Heart right ventricle (tissue), 16 donors: ENCODE results near the gene EIF4B. TPM values are rescaled to one million over a fixed set of nuclear protein-coding genes. Genes with fewer than 3 reads are reported as not detected.

Experiments used
- ATAC-seq, 8 donors: fragments of 200-7000 bp; cut with Tn5 transposase; one replicate each; pipeline ENCODE4 v1.9.1; 2020; ENCODE audit warnings: mild to moderate bottlenecking in 8 of 8, moderate library complexity in 8 of 8, moderate number of reproducible peaks in 1 of 8
- DNase-seq, 2 donors: peaks; one replicate each; pipeline ENCODE4 v3.0.0-alpha.2; 2020
- H3K27ac ChIP-seq, 10 donors: fragments of 200-600 bp; sonication (generic) in 2 of 10; one replicate each; pipeline versions ENCODE4 v1.5.0 to v1.8.0; 2020 to 2022; ENCODE audit warnings: mild to moderate bottlenecking in 3 of 10
- H3K27me3 ChIP-seq, 7 donors: fragments of 200-600 bp; one replicate each; pipeline ENCODE4 v1.8.0; 2021 to 2022; ENCODE audit warnings: mild to moderate bottlenecking in 2 of 7
- H3K36me3 ChIP-seq, 9 donors: fragments of 200-600 bp; sonication (generic) in 1 of 9; one replicate each; pipeline versions ENCODE4 v1.5.0 to v1.8.0; 2020 to 2022; ENCODE audit warnings: mild to moderate bottlenecking in 2 of 9
- H3K4me1 ChIP-seq, 9 donors: fragments of 200-600 bp; sonication (generic) in 1 of 9; one replicate each; pipeline versions ENCODE4 v1.5.0 to v1.8.0; 2020 to 2022; ENCODE audit warnings: mild to moderate bottlenecking in 4 of 9
- H3K4me3 ChIP-seq, 10 donors: fragments of 200-600 bp; sonication (generic) in 2 of 10; one replicate each; pipeline versions ENCODE4 v1.5.0 to v1.8.0; 2020 to 2022; ENCODE audit warnings: mild to moderate bottlenecking in 7 of 10, moderate library complexity in 2 of 10
- H3K9me3 ChIP-seq, 11 donors: fragments of 200-600 bp in 10 of 11; sonication (generic) in 2 of 11; one replicate each; pipeline versions ENCODE4 v1.5.0 to v1.8.0; 2013 to 2022; ENCODE audit warnings: mild to moderate bottlenecking in 2 of 11, control low read depth in 1 of 11, moderate library complexity in 1 of 11
- WGBS, 2 donors: extraction: QIAGEN DNeasy Blood & Tissue Kit; methylation state at CpG; one replicate each; pipeline ENCODE4 v1.1.7; 2013; ENCODE audit warnings: inconsistent platforms in 1 of 2; 5-methylcytosine and 5-hydroxymethylcytosine counted together
- intact Hi-C, 10 donors: fragments of 100-400 bp; cut with DNase I; formaldehyde crosslinking; loops; one replicate each; pipeline versions ENCODE4 v1.11.1 to v1.14.2; 2022
- polyA plus RNA-seq, 2 donors: library from polyadenylated mRNA; stranded (reverse); fragments of 200-250 nt; gene quantifications; one replicate each; pipeline ENCODE4 v1.2.3, GENCODE V29; 2013
- total RNA-seq, 10 donors: library from RNA; stranded (reverse); fragmentation: NEBNext Ultra II Directional in 3 of 10; extraction: Animal tissue kit (Norgen Biotek cat#: 25700) in 3 of 10; gene quantifications; one replicate each; pipeline versions ENCODE4 v1.2.1 to v1.2.4, GENCODE V29; 2021 to 2023
- TF ChIP-seq, protein P1 (sequence below), 9 donors: fragments of 200-600 bp; sonication (generic) in 2 of 9; IDR thresholded peaks; one replicate each; pipeline versions ENCODE4 v1.5.0 to v1.8.0; 2021 to 2022; ENCODE audit warnings: antibody characterized with exemption in 9 of 9, mild to moderate bottlenecking in 5 of 9, moderate library complexity in 1 of 9
- donor health status: Arrhythmogenic right ventricular cardiomyopathy.
- donor health status: ischemic (EF 13 %, LVEDD 7.1; RV severe dilation, severe dysfunction).
- donor health status: healthy with polysubstance abuse.
- donor health status: DM: no; HTN: yes; CAD: no.
- donor health status: DM: no; HTN: no; CAD: no.
- donor health status: ischemic (EF 25% LVEDD 6.9; RV normal size, moderate dysfunction).
- donor health status: ischemic (EF 25% LVEDD 5.7; RV mildly dilated, moderate dysfunction).
- donor health status: healthy.
- donor health status: DM: yes; HTN: yes; CAD: no.
- donor health status: Ischemic cardiomyopathy.
- donor health status: ischemic (EF 35%, LVEDD 5.7; RV mildly dilated, moderate dysfunction).
- donor health status: nonischemic (EF 11% LVEDD 7.7; RV severe dilation, severe dysfunction).
- donor health status: DM: yes; HTN: yes; CAD: no.
- donor health status: PGD.
- donor health status: ischemic (EF 29% LVEDD 5.4; RV normal size, mild dysfunction).
- donor health status: nonischemic (EF 23%, LVEDD 6.1; RV moderate dilation, normal function).

The EIF4B gene
- total and polyA plus RNA-seq, 12 donors, result 53.2 to 477 (median 423) TPM

DNA sequence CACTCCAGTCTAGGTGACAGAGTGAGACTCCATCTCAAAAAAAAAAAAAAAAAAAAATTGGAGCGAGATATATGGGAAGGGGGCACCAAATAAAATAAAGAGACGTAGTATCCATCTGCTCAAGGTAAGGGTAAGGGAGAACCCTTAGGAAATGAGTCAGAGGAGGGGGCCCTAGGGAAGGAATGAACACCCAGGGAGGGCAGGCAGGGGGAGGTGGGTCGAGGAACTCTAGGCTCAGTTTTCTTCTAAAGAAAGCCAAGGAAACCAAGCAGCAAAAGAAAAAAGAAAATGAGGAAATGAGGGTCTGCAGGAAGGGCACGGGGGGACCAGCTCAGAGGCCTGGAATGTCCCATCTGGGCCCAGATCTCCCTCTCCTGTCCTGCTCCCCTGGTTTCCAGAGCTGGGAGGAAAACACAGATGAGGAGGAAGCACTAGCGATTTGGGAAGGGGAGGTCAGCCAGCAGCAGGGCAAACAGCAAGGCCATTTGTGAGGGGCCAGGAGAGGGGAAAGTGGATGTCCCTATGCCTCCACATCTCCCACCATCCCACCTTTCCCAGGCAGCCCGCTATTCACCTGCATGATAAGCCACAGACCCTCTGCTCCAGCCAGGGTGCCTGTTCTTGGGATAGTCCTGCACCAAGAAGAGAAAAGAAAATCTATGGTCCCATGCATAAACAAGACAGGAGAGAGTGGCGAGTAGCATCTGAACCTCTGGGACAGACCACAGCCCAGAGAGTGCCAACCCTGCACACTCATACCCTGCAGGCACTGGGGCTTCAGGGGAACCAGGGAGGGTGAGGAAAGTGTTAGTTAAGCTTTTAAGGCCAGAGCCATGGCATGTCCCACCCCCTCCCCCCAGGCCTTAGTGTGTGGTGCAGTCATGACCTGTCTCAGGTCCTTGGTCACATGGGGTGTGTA, 61.1 kb downstream of the EIF4B start:
- intact Hi-C loops, result loop anchor here (2.0 to 10.0 kb wide), 5 partner anchors 31 to 130 kb away; partner anchors contain the start of gene SOAT2 (in 2 of the 10)
- H3K4me1 ChIP-seq, result peaks cover 63 to 100% (median 87%) of the 10 kb centered on the region in 9 donors
- no peaks in the 10 kb centered on the region for H3K27me3 ChIP-seq
- DNase-seq, result no peak
- TF ChIP-seq, protein P1, sequence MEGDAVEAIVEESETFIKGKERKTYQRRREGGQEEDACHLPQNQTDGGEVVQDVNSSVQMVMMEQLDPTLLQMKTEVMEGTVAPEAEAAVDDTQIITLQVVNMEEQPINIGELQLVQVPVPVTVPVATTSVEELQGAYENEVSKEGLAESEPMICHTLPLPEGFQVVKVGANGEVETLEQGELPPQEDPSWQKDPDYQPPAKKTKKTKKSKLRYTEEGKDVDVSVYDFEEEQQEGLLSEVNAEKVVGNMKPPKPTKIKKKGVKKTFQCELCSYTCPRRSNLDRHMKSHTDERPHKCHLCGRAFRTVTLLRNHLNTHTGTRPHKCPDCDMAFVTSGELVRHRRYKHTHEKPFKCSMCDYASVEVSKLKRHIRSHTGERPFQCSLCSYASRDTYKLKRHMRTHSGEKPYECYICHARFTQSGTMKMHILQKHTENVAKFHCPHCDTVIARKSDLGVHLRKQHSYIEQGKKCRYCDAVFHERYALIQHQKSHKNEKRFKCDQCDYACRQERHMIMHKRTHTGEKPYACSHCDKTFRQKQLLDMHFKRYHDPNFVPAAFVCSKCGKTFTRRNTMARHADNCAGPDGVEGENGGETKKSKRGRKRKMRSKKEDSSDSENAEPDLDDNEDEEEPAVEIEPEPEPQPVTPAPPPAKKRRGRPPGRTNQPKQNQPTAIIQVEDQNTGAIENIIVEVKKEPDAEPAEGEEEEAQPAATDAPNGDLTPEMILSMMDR (IDR thresholded peaks at IDR 0.05), result no peak
- no peak overlapping the region for H3K4me3 ChIP-seq
- no peaks in the 10 kb centered on the region for H3K9me3 ChIP-seq
- H3K27ac ChIP-seq, result peak overlapping the region in 6 of 10 donors; percentile 37 to 88 (median 79)
- WGBS, 2 donors, result 67 to 73% methylated on average over 7 of the region's 7 CpGs
- peaks cover 0 to 88% (median 25%) of the 10 kb centered on the region in 9 donors for H3K36me3 ChIP-seq
- ATAC-seq, result no peak

DNA sequence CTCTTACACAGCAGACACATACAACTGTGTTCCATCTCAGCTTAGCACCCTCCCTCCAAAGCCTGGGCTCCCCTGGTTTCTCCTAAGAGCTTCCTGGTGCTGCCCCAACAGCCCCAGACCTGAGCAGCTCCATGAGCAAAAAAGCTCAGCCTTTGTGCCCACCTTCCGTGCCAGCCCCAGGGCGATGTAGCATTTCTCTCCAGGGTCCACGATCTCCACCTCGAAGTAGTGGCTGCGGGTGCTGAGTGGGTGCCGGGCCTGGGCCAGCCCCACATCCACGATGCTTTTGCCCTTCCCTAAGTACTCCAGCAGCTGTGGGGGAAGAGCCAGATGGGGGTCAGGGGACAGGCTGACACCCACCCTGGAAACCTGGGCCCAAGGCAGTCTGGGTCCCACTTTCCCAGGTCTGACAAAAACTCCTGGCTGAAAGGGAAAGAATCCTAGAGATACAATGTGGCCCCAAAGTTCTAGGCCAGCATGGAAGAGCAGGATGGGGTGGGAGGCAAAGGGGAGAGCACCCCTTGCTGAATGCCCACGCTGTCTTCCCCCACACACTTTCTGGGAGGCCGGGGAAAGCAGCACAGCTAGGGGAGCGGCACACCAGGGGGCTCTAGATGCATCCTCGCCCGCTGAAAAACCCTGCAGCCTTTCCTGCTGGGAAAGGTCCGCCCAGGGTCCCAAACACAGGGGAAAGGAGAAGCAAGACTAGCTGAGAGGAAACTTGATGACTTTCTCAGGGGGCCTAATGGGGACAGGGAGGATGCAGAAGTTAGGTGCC, 61.9 kb downstream of the EIF4B start:
- ATAC-seq (no peak), DNase-seq (no peak)
- H3K27ac ChIP-seq, result peak overlapping the region in 9 of 10 donors; percentile 37 to 89 (median 71)
- peaks cover 0 to 84% (median 19%) of the 10 kb centered on the region in 9 donors for H3K36me3 ChIP-seq
- H3K9me3 ChIP-seq, result no peaks in the 10 kb centered on the region
- 82 to 84% methylated on average over 13 of the region's 13 CpGs for WGBS, 2 donors
- TF ChIP-seq, protein P1 (IDR thresholded peaks at IDR 0.05), result no peak
- no peaks in the 10 kb centered on the region for H3K27me3 ChIP-seq
- no peak overlapping the region for H3K4me3 ChIP-seq
- intact Hi-C loops, result loop anchor here (2.0 to 10.0 kb wide), 5 partner anchors 31 to 129 kb away; partner anchors contain the start of gene SOAT2 (in 2 of the 10)
- H3K4me1 ChIP-seq, result peaks cover 61 to 100% (median 87%) of the 10 kb centered on the region in 9 donors

DNA sequence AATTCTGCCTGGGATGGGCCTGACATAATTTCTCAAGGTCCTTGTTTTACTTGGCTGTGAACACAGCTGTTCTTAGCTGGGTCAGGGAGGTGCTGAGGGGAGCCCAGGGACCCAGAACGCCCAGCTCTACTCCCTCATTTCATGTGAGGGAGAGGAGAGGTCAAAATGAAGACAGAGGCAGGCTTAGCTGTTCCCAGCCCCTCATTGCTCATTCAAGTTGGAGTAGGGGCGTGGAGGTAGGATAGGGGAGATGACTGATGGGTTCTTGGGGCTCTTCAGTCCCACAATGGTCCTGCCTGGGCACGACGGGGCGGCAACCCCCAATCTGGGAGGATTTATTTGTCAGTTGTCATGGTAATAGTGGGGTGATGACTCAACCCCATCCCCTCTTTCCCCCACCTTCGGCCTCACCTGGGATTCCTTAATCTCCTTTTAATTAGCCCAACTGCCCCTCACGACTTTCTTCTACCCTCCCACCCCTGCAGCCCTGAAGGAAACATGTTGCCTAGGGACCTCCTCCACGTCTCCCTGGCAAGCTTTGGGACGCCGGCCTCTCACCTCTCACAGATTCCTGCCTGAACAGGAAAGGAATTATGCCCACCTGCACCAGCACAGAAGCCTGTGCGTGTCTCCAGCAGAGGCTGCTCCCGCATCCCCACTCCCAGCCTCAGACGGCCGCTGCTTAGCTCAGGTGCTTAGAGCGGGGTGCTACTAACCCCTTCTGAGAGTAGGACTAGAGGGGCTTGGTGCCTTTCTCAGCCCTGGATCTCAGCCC, 62.7 kb downstream of the EIF4B start:
- H3K4me3 ChIP-seq, result no peak overlapping the region
- peaks cover 58 to 100% (median 85%) of the 10 kb centered on the region in 9 donors for H3K4me1 ChIP-seq
- no peaks in the 10 kb centered on the region for H3K27me3 ChIP-seq
- H3K27ac ChIP-seq, result peak overlapping the region; percentile 4 to 89 (median 65)
- 72 to 78% methylated on average over 15 of the region's 15 CpGs for WGBS, 2 donors
- intact Hi-C loops, result loop anchor here (5.0 to 10.0 kb wide), 4 partner anchors 33 to 128 kb away; partner anchors contain the start of gene SOAT2 (in 2 of the 10)
- ATAC-seq (no peak), DNase-seq (no peak)
- TF ChIP-seq, protein P1 (IDR thresholded peaks at IDR 0.05), result no peak
- peaks cover 0 to 81% (median 14%) of the 10 kb centered on the region in 9 donors for H3K36me3 ChIP-seq
- H3K9me3 ChIP-seq, result no peaks in the 10 kb centered on the region
